ENCODE results near the gene LILRA6. TPM values are rescaled to one million over a fixed set of nuclear protein-coding genes. Genes with fewer than 3 reads are reported as not detected.

Gene LILRA6
- total and polyA plus RNA-seq, 2 of the 13 experiments (the other 11 are each of a cell fraction or from before 2014, with no cell fraction given) = not detected

- TF ChIP-seq HNF1B (CRISPR knock-in tag; IDR thresholded peaks at IDR 0.05) (peak; percentile 86), YEATS2 (CRISPR knock-in tag; IDR thresholded peaks at IDR 0.05; ENCODE audit: borderline replicate concordance) (peak; percentile 47; the same call in 1 of the 2 replicates), ATF3 (CRISPR knock-in tag; IDR thresholded peaks at IDR 0.05) (0 out of 2 replicates have a peak, but pooled peaks have one; percentile 33), E2F5 (CRISPR knock-in tag; conservative IDR thresholded peaks at IDR 0.05) (no peak), ELF3 (CRISPR knock-in tag; IDR thresholded peaks at IDR 0.05) (peak; percentile 56), ELF1 (CRISPR knock-in tag; IDR thresholded peaks at IDR 0.05) (peak; percentile 21; the same call in 1 of the 2 replicates), ZNF331 (CRISPR knock-in tag; IDR thresholded peaks at IDR 0.05) (peak; percentile 84), ZNF672 (CRISPR knock-in tag; IDR thresholded peaks at IDR 0.05) (0 out of 2 replicates have a peak, but pooled peaks have one; percentile 62), ARNTL (CRISPR knock-in tag; IDR thresholded peaks at IDR 0.05) (peak; percentile 57; the same call in 1 of the 2 replicates), MEF2D (CRISPR knock-in tag; IDR thresholded peaks at IDR 0.05) (0 out of 2 replicates have a peak, but pooled peaks have one; percentile 16), DNMT3B (CRISPR knock-in tag; conservative IDR thresholded peaks at IDR 0.05) (0 out of 2 replicates have a peak, but pooled peaks have one; percentile 74), NR2F2 (IDR thresholded peaks at IDR 0.05; ENCODE audit: borderline replicate concordance, low read depth) (peak; percentile 55; the same call in 1 of the 2 replicates), MTA1 (CRISPR knock-in tag; IDR thresholded peaks at IDR 0.05; ENCODE audit: borderline replicate concordance) (0 out of 2 replicates have a peak, but pooled peaks have one; percentile 3), MIXL1 (CRISPR knock-in tag; IDR thresholded peaks at IDR 0.05) (peak; percentile 67), ZNF205 (CRISPR knock-in tag; IDR thresholded peaks at IDR 0.05) (peak; percentile 59; the same call in 1 of the 2 replicates), ZFY (CRISPR knock-in tag; IDR thresholded peaks at IDR 0.05) (peak; percentile 59), TGIF2 (CRISPR knock-in tag; IDR thresholded peaks at IDR 0.05) (peak; percentile 62; the same call in 1 of the 2 replicates), RXRB (CRISPR knock-in tag; IDR thresholded peaks at IDR 0.05; ENCODE audit: borderline replicate concordance) (peak; percentile 93)
- TF ChIP-seq, protein P1, sequence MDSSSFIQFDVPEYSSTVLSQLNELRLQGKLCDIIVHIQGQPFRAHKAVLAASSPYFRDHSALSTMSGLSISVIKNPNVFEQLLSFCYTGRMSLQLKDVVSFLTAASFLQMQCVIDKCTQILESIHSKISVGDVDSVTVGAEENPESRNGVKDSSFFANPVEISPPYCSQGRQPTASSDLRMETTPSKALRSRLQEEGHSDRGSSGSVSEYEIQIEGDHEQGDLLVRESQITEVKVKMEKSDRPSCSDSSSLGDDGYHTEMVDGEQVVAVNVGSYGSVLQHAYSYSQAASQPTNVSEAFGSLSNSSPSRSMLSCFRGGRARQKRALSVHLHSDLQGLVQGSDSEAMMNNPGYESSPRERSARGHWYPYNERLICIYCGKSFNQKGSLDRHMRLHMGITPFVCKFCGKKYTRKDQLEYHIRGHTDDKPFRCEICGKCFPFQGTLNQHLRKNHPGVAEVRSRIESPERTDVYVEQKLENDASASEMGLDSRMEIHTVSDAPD (CRISPR knock-in tag; IDR thresholded peaks at IDR 0.05) = peak; percentile 69; the same call in 1 of the 2 replicates
- TF ChIP-seq, protein P2, sequence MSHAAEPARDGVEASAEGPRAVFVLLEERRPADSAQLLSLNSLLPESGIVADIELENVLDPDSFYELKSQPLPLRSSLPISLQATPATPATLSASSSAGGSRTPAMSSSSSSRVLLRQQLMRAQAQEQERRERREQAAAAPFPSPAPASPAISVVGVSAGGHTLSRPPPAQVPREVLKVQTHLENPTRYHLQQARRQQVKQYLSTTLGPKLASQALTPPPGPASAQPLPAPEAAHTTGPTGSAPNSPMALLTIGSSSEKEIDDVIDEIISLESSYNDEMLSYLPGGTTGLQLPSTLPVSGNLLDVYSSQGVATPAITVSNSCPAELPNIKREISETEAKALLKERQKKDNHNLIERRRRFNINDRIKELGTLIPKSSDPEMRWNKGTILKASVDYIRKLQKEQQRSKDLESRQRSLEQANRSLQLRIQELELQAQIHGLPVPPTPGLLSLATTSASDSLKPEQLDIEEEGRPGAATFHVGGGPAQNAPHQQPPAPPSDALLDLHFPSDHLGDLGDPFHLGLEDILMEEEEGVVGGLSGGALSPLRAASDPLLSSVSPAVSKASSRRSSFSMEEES (CRISPR knock-in tag; IDR thresholded peaks at IDR 0.05) = peak; percentile 67
- TF ChIP-seq, protein P3, sequence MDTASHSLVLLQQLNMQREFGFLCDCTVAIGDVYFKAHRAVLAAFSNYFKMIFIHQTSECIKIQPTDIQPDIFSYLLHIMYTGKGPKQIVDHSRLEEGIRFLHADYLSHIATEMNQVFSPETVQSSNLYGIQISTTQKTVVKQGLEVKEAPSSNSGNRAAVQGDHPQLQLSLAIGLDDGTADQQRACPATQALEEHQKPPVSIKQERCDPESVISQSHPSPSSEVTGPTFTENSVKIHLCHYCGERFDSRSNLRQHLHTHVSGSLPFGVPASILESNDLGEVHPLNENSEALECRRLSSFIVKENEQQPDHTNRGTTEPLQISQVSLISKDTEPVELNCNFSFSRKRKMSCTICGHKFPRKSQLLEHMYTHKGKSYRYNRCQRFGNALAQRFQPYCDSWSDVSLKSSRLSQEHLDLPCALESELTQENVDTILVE (CRISPR knock-in tag; IDR thresholded peaks at IDR 0.05) = no peak
- TF ChIP-seq, protein P4, sequence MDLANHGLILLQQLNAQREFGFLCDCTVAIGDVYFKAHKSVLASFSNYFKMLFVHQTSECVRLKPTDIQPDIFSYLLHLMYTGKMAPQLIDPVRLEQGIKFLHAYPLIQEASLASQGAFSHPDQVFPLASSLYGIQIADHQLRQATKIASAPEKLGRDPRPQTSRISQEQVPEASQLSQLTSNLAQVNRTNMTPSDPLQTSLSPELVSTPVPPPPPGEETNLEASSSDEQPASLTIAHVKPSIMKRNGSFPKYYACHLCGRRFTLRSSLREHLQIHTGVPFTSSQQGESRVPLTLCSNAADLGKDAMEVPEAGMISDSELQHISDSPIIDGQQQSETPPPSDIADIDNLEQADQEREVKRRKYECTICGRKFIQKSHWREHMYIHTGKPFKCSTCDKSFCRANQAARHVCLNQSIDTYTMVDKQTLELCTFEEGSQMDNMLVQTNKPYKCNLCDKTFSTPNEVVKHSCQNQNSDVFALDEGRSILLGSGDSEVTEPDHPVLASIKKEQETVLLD (CRISPR knock-in tag; IDR thresholded peaks at IDR 0.05; ENCODE audit: low read depth) = peak; percentile 54; the same call in 1 of the 2 replicates
Measured at GRCh38 chr19:54209811-54210494, 32.6 kb downstream of the LILRA6 start (continued).

Measured in HepG2 (cell line).